K562 (cell line): ENCODE data around the gene ARMH4. TPM values are rescaled to one million over a fixed set of nuclear protein-coding genes. Genes with fewer than 3 reads are reported as not detected.

Experiments
- CBFA2T3 ChIP-seq: fragments of 450-650 bp; IDR thresholded peaks from 2 replicates; pipeline ENCODE4 v1.6.1; 2017
- CEBPZ ChIP-seq: fragments of 150-350 bp; IDR thresholded peaks from 2 replicates; pipeline ENCODE4 v1.6.1; 2014; ENCODE audit warnings: low read depth, mild to moderate bottlenecking, low read length, borderline replicate concordance
- ELF4 ChIP-seq: fragments of 450-650 bp; formaldehyde crosslinking; IDR thresholded peaks from 2 replicates; pipeline ENCODE4 v1.4.0; 2022; ENCODE audit warnings: missing genetic modification characterization
- ESRRA ChIP-seq: fragments of 450-650 bp; IDR thresholded peaks from 2 replicates; pipeline ENCODE4 v1.6.1; 2014; ENCODE audit warnings: low read depth, mild to moderate bottlenecking, moderate library complexity, borderline replicate concordance
- HDAC8 ChIP-seq: fragments of 450-650 bp; IDR thresholded peaks from 2 replicates; pipeline ENCODE4 v1.6.1; 2016; ENCODE audit warnings: mild to moderate bottlenecking, missing genetic modification characterization, moderate library complexity, missing compliant biosample characterization
- HDGF ChIP-seq: fragments of 450-650 bp; IDR thresholded peaks from 2 replicates; pipeline ENCODE4 v1.6.1; 2016
- HMG20A ChIP-seq: fragments of 450-650 bp; formaldehyde crosslinking; conservative IDR thresholded peaks from 2 replicates; pipeline ENCODE4 v1.4.0; 2020; ENCODE audit warnings: mild to moderate bottlenecking, mixed read lengths
- HOXB6 ChIP-seq: fragments of 250-450 bp; sonication (Bioruptor Pico); IDR thresholded peaks from 2 replicates; pipeline ENCODE4 v1.5.1; 2022; ENCODE audit warnings: mild to moderate bottlenecking, borderline replicate concordance
- MEIS2 ChIP-seq: fragments of 450-650 bp; IDR thresholded peaks from 2 replicates; pipeline ENCODE4 v1.6.1; 2014; ENCODE audit warnings: mild to moderate bottlenecking; ENCODE audit not compliant: partially characterized antibody
- PURB ChIP-seq: sonication (generic); formaldehyde crosslinking; IDR thresholded peaks from 2 replicates; pipeline ENCODE4 v1.9.0; 2021; ENCODE audit warnings: low read depth, mild to moderate bottlenecking, missing genetic modification reagents
- RBM14 ChIP-seq: fragments of 200-400 bp; formaldehyde crosslinking; IDR thresholded peaks from 2 replicates; pipeline ENCODE4 v1.6.1; 2018; ENCODE audit warnings: low read depth, mild to moderate bottlenecking, low read length, moderate library complexity, borderline replicate concordance; ENCODE audit not compliant: insufficient read depth
- TAF9B ChIP-seq: fragments of 450-650 bp; IDR thresholded peaks from 2 replicates; pipeline ENCODE4 v1.6.1; 2018; ENCODE audit warnings: mild to moderate bottlenecking; ENCODE audit not compliant: partially characterized antibody
- TAL1 ChIP-seq: fragments of 450-650 bp; IDR thresholded peaks from 2 replicates; pipeline ENCODE4 v1.6.1; 2016; ENCODE audit warnings: mild to moderate bottlenecking
- THAP12 ChIP-seq: fragments of 250-450 bp; sonication (Bioruptor Pico); IDR thresholded peaks from 2 replicates; pipeline ENCODE4 v1.9.0; 2021; ENCODE audit warnings: mild to moderate bottlenecking, inconsistent platforms
- ZC3H4 ChIP-seq: sonication (generic); formaldehyde crosslinking; IDR thresholded peaks from 2 replicates; pipeline ENCODE4 v1.9.0; 2021; ENCODE audit warnings: missing genetic modification reagents, borderline replicate concordance
- ZFP36 ChIP-seq: fragments of 150-350 bp; IDR thresholded peaks from 2 replicates; pipeline ENCODE4 v1.6.1; 2018; ENCODE audit warnings: low read length, low read depth; ENCODE audit not compliant: partially characterized antibody
- ZKSCAN3 ChIP-seq: fragments of 250-450 bp; sonication (Bioruptor Pico); IDR thresholded peaks from 2 replicates; pipeline ENCODE4 v1.4.0; 2020
- ZNF444 ChIP-seq: fragments of 250-450 bp; sonication (Bioruptor Pico); IDR thresholded peaks from 2 replicates; pipeline ENCODE4 v1.4.0; 2020; ENCODE audit warnings: mild to moderate bottlenecking, moderate library complexity
- ZNF639 ChIP-seq, 2 experiments: fragments of 200-800 bp in 1 of 2; sonication (Bioruptor generic) in 1 of 2; sonication (generic) in 1 of 2; formaldehyde crosslinking in 1 of 2; IDR thresholded peaks in 1 of 2; conservative IDR thresholded peaks in 1 of 2; 2 replicates each; pipeline versions ENCODE4 v1.5.0 to v1.6.1; 2016 to 2020; ENCODE audit warnings: missing compliant biosample characterization in 1 of 2, missing genetic modification characterization in 1 of 2, missing genetic modification reagents in 1 of 2
- ZNF699 ChIP-seq: fragments of 250-450 bp; sonication (Bioruptor Pico); IDR thresholded peaks from 2 replicates; pipeline ENCODE4 v1.8.0; 2021; ENCODE audit warnings: mild to moderate bottlenecking, moderate library complexity; ENCODE audit not compliant: insufficient replicate concordance
- polyA plus RNA-seq, 8 experiments: library from polyadenylated mRNA; depleted of rRNA in 4 of 8; stranded (reverse) in 5 of 8; unstranded in 3 of 8; fragments of >200 nt; fragmentation: Nextera tagmentation in 2 of 8; fragmentation: Illumina TruSeq in 1 of 8; extraction: Ambion mirVana in 2 of 8; extraction: Trizol in 1 of 8; gene quantifications; 2 replicates each; pipeline versions ENCODE4 v1.2.1 to v1.2.3, GENCODE V29; 2011 to 2014; ENCODE audit warnings: inconsistent platforms in 1 of 8, missing spikeins in 1 of 8
- total RNA-seq, 7 experiments: library from RNA; depleted of rRNA in 6 of 7; stranded (reverse); fragments of >200 nt in 6 of 7; fragmentation: Illumina TruSeq in 2 of 7; extraction: Trizol in 2 of 7; gene quantifications; 2 replicates each; pipeline versions ENCODE4 v1.2.1 to v1.2.3, GENCODE V29; 2011 to 2021; ENCODE audit warnings: low replicate concordance in 1 of 7

Gene ARMH4
- total and polyA plus RNA-seq, 9 of the 15 experiments (the other 6 are each of a cell fraction or from before 2014, with no cell fraction given), result 0.06 to 0.98 (median 0.07) TPM; not detected in 2

- TF ChIP-seq THAP12 (no peak), CEBPZ (no peak), HDGF (no peak), ELF4 (CRISPR knock-in tag) (no peak), CBFA2T3 (peak; percentile 77), HOXB6 (CRISPR knock-in tag) (no peak), PURB (CRISPR knock-in tag) (no peak), RBM14 (no peak), TAF9B (no peak), ZNF699 (CRISPR knock-in tag) (no peak), ZFP36 (no peak), ZC3H4 (CRISPR knock-in tag) (no peak), ZNF444 (no peak), ZKSCAN3 (no peak), MEIS2 (peak; percentile 43), ESRRA (0 out of 2 replicates have a peak, but pooled peaks have one; percentile 33), TAL1 (peak; percentile 54; the same call in 1 of the 2 replicates), HMG20A (no peak), ZNF639 (CRISPR knock-in tag; conservative IDR thresholded peaks at IDR 0.05 in 1 of 2, IDR thresholded peaks at IDR 0.05 in 1 of 2) (no peak), HDAC8 (tag) (no peak)
These were observed 40.0 kb upstream of the ARMH4 start (continued) for GRCh38 chr14:58191763-58192601.
